Cardiac muscle cell (in vitro differentiated cells and primary cell): ENCODE data around the gene APEX1. TPM values are rescaled to one million over a fixed set of nuclear protein-coding genes. Genes with fewer than 3 reads are reported as not detected.
A peak's percentile ranks its signal among the peaks of the same experiment; 100 is the strongest.

ENCODE experiments used
- DNase-seq, 2 donors: peaks; one replicate each; pipeline versions ENCODE4 v3.0.0 to v3.0.0-alpha.2; 2010 to 2017; ENCODE audit warnings: low read depth in 1 of 2, low spot score in 1 of 2
- H3K27ac ChIP-seq: fragments of 200-600 bp; sonication (generic); 2 replicates; pipeline ENCODE4 v1.5.1; 2016
- H3K27me3 ChIP-seq: fragments of 200-600 bp; sonication (generic); 2 replicates; pipeline ENCODE4 v1.6.0; 2016; ENCODE audit warnings: control low read depth
- H3K36me3 ChIP-seq: fragments of 200-600 bp; sonication (generic); 2 replicates; pipeline ENCODE4 v1.5.1; 2016; ENCODE audit warnings: control low read depth
- H3K4me1 ChIP-seq: fragments of 200-600 bp; sonication (generic); 2 replicates; pipeline ENCODE4 v1.8.1; 2017; ENCODE audit warnings: low read depth, mild to moderate bottlenecking, mixed run types
- H3K4me3 ChIP-seq: fragments of 200-600 bp; sonication (generic); 2 replicates; pipeline ENCODE4 v1.5.1; 2016; ENCODE audit warnings: mild to moderate bottlenecking
- H3K9me3 ChIP-seq: fragments of 200-600 bp; sonication (generic); 2 replicates; pipeline ENCODE4 v1.5.1; 2017; ENCODE audit warnings: low read depth, mild to moderate bottlenecking, control low read depth
- CTCF ChIP-seq: IDR thresholded peaks from 2 replicates; pipeline ENCODE4 v1.5.1; 2012; ENCODE audit warnings: low read depth, mild to moderate bottlenecking, low read length
- polyA plus RNA-seq: library from polyadenylated mRNA; unstranded; fragments of >200 nt; fragmentation: Nextera tagmentation; extraction: Ambion mirVana; gene quantifications from 2 replicates; pipeline ENCODE4 v1.2.1, GENCODE V29; 2016
- total RNA-seq: library from RNA; depleted of rRNA; stranded (reverse); fragments of >200 nt; gene quantifications from 2 replicates; pipeline ENCODE4 v1.2.3, GENCODE V29; 2016

APEX1 gene
- total and polyA plus RNA-seq, 2 experiments from 2014 or later: 185 to 358 TPM

- Histone ChIP-seq H3K4me1 (no peaks in the 10 kb centered on the region), H3K9me3 (no peaks in the 10 kb centered on the region), H3K4me3 (no peak overlapping the region), H3K27me3 (no peaks in the 10 kb centered on the region), H3K36me3 (no peaks in the 10 kb centered on the region), H3K27ac (no peak overlapping the region)
- TF ChIP-seq CTCF: no peak
- no peak for DNase-seq
Measured at GRCh38 chr14:20492486-20492885, 37.5 kb downstream of the APEX1 start.

GRCh38 chr14:20493634-20494033 is 38.6 kb downstream of the APEX1 start:
- TF ChIP-seq CTCF: no peak
- Histone ChIP-seq H3K4me1 (no peaks in the 10 kb centered on the region), H3K4me3 (no peak overlapping the region), H3K27ac (no peak overlapping the region), H3K27me3 (no peaks in the 10 kb centered on the region), H3K36me3 (no peaks in the 10 kb centered on the region), H3K9me3 (no peaks in the 10 kb centered on the region)
- DNase-seq: no peak

DNA sequence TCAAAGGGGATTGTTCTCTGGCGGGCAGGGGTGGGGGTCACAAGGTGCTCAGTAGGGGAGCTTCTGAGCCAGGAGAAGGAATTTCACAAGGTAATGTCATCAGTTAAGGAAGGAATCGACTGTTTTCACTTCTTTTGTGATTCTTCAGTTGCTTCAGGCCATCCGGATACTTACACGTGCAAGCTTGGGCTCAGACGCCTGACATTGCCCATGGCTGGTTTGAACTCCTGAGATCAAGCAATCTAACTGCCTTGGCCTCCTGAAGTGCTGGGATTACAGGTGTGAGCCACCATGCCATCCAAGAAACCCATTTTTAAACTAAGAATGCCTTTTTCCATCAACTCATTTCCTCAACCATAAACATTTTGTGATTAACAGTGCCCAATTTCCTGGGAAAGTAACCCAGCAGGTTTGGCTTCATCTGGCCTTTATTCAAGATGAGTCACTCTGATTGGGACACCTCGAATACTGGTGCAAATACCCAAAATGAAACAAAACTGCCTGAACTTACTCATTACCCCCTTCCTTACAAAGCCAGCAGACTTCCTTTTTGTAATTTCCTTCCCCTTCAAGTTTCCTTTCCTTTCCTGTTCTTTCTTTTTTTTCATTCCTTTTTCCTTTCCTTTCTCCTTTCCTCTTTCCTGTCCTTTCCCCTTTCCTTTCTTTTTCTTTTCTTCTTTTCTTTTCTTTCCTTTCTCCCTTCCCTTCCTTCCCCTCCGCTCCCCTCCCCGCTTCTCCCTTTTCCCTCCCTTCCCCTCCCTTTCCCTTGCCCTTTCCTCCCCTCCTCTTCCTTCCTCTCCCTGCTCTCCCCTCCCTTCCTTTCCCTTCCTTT is 40.1 kb downstream of the APEX1 start:
- no peak for TF ChIP-seq CTCF

DNA sequence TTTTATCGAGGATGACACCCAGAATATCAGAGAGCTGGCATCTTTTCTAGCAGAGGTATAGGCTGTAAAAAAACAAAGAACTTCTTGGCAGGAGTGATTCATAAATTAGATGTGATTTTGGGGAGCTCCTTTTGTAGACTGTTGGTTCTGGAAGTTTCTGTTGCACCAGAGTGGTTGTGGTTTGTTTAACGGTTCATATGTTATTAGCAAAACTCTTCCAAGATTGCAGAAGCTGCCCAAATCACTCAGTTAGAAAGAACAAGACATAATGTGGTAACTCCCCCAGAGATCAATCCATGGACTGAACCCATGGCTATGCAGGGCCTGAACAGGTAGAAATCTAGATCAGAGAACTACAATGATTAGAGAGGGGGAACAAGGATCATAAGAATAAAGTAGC is 43.6 kb downstream of the APEX1 start:
- no peaks in the 10 kb centered on the region for H3K27me3 ChIP-seq
- no peaks in the 10 kb centered on the region for H3K36me3 ChIP-seq
- H3K27ac ChIP-seq: no peak overlapping the region
- no peak for DNase-seq
- TF ChIP-seq CTCF: no peak
- H3K4me1 ChIP-seq: no peaks in the 10 kb centered on the region
- no peaks in the 10 kb centered on the region for H3K9me3 ChIP-seq
- no peak overlapping the region for H3K4me3 ChIP-seq

More for the DNA sequence above, 40.1 kb downstream of the APEX1 start:
- Histone ChIP-seq H3K9me3 (no peaks in the 10 kb centered on the region), H3K36me3 (no peaks in the 10 kb centered on the region), H3K4me1 (no peaks in the 10 kb centered on the region), H3K4me3 (no peak overlapping the region), H3K27me3 (no peaks in the 10 kb centered on the region), H3K27ac (no peak overlapping the region)
- DNase-seq: peak in 1 of 2 donors; percentile 56

- H3K36me3 ChIP-seq: no peaks in the 10 kb centered on the region
- no peak for DNase-seq
- no peak for TF ChIP-seq CTCF
- H3K4me1 ChIP-seq: no peaks in the 10 kb centered on the region
- no peaks in the 10 kb centered on the region for H3K9me3 ChIP-seq
- H3K27me3 ChIP-seq: no peaks in the 10 kb centered on the region
- H3K27ac ChIP-seq: no peak overlapping the region
- no peak overlapping the region for H3K4me3 ChIP-seq
Measured at GRCh38 chr14:20499108-20499507, 44.1 kb downstream of the APEX1 start.
